ENCODE results near the gene SLC38A3. TPM values are rescaled to one million over a fixed set of nuclear protein-coding genes. Genes with fewer than 3 reads are reported as not detected.

The SLC38A3 gene
- total and polyA plus RNA-seq, 2 of the 8 experiments (the other 6 are each of a cell fraction or from before 2014, with no cell fraction given), result 1.2 to 3.7 TPM

GRCh38 chr3:50230104-50230793, 25.2 kb downstream of the SLC38A3 start:
- H3K27ac ChIP-seq (ENCODE audit: low read depth, low read length), result no peak overlapping the region
- 0 out of 2 replicates have a peak overlapping the region, but pooled peaks have one; percentile 50 for H2BK12ac ChIP-seq (ENCODE audit: low read depth, low read length)
- 0 out of 2 replicates have a peak overlapping the region, but pooled peaks have one; percentile 72 for H2BK20ac ChIP-seq (ENCODE audit: low read length)
- H3K4me2 ChIP-seq (ENCODE audit: insufficient read depth in 1 of 2, low read depth in 2 of 2, low read length in 2 of 2), result no peak overlapping the region
- FAIRE-seq (no peak), DNase-seq (ENCODE audit: low read depth in 1 of 2, low spot score in 2 of 2) (no peak)
- peaks cover 0 to 3% (median 1%) of the 10 kb centered on the region in 4 experiments; a peak in 4 of 7 replicates for H3K27me3 ChIP-seq (replicated peaks in 1 of 4; ENCODE audit: control insufficient read depth in 3 of 4, extremely low read depth in 1 of 4, insufficient read depth in 3 of 4, low read length in 3 of 4)
- WGBS, 2 experiments (ENCODE audit: extremely low coverage in 1 of 2, insufficient coverage in 1 of 2, insufficient read length in 1 of 2, insufficient replicate concordance in 2 of 2, low coverage in 1 of 2, low lambda C conversion rate in 2 of 2, missing lambda C conversion rate in 1 of 2), result 87% methylated on average over 8 of the region's 8 CpGs; no CpG with 5 or more reads in 1 of the 2 experiments
- no peak overlapping the region for H2BK120ac ChIP-seq (replicated peaks; ENCODE audit: low read depth, low read length)
- CTCF ChIA-PET (ENCODE audit: partially characterized antibody), result interaction anchor here (1.0 to 48.1 kb wide), 6 partner anchors 8 to 94 kb away, joined by 4 to 2149 read pairs (median 320); partner anchors contain the start of genes GNAI2, GNAT1, LSMEM2 and SEMA3B
- no peak overlapping the region for H3K4me3 ChIP-seq (ENCODE audit: extremely low read depth in 1 of 4, insufficient read depth in 2 of 4, low read depth in 3 of 4, low read length in 4 of 4)
- no peak overlapping the region for H4K91ac ChIP-seq (replicated peaks; ENCODE audit: insufficient read length, low read length)
- H2BK15ac ChIP-seq (ENCODE audit: low read length), result peak overlapping the region; percentile 46; the same call in 1 of the 2 replicates
- no peaks in the 10 kb centered on the region for H3K79me2 ChIP-seq (ENCODE audit: control insufficient read depth in 1 of 2, insufficient read depth in 2 of 2, low read length in 2 of 2)
- no peak overlapping the region for H3K14ac ChIP-seq (ENCODE audit: insufficient read length)
- H3K56ac ChIP-seq (replicated peaks; ENCODE audit: insufficient read length, low read depth, low read length), result no peak overlapping the region
- peak overlapping the region; percentile 16; the same call in 1 of the 2 replicates for H2BK5ac ChIP-seq (ENCODE audit: low read depth, low read length)
- no peak overlapping the region for H2AK5ac ChIP-seq (ENCODE audit: low read depth, low read length)
- H2AFZ ChIP-seq (ENCODE audit: low read length), result no peak overlapping the region
- peak overlapping the region; percentile 36; the same call in 1 of the 2 replicates for H4K8ac ChIP-seq (ENCODE audit: extremely low read depth, insufficient read depth, low read length)
- H4K20me1 ChIP-seq (replicated peaks in 1 of 2; ENCODE audit: control insufficient read depth in 1 of 2, insufficient read depth in 2 of 2, low read length in 2 of 2), result peaks cover 0 to 3% of the 10 kb centered on the region in 2 experiments
- no peaks in the 10 kb centered on the region for H3K9me3 ChIP-seq (ENCODE audit: insufficient read depth in 2 of 2, low read depth in 1 of 2, low read length in 1 of 2)
- no peak overlapping the region for H3K18ac ChIP-seq (ENCODE audit: extremely low read depth, low read length)
- TF ChIP-seq SIX5 (IDR thresholded peaks at IDR 0.05; ENCODE audit: low read depth, low read length) (no peak), BRCA1 (IDR thresholded peaks at IDR 0.05; ENCODE audit: low read depth, low read length) (no peak), CREB1 (IDR thresholded peaks at IDR 0.05) (no peak), EGR1 (IDR thresholded peaks at IDR 0.05; ENCODE audit: borderline replicate concordance, low read depth, low read length) (no peak), BCL11A (IDR thresholded peaks at IDR 0.05; ENCODE audit: low read depth in 2 of 2, low read length in 2 of 2) (no peak)
- no peak overlapping the region for H4K5ac ChIP-seq (ENCODE audit: insufficient read length, low read depth, low read length)
- H3K23ac ChIP-seq (ENCODE audit: insufficient read length), result no peak overlapping the region
- peaks cover 0 to 20% (median 8%) of the 10 kb centered on the region in 4 experiments; a peak in 6 of 7 replicates for H3K4me1 ChIP-seq (replicated peaks in 1 of 4; ENCODE audit: control insufficient read depth in 3 of 4, insufficient read depth in 4 of 4, low read length in 3 of 4)
- no peak overlapping the region for H3K4ac ChIP-seq (replicated peaks; ENCODE audit: insufficient read length, low read depth, low read length)
- POLR2A ChIA-PET (ENCODE audit: partially characterized antibody), result interaction anchor here (0.8 to 6.5 kb wide), 8 partner anchors 7 to 37 kb away, joined by 3 to 41 read pairs (median 4); partner anchors contain the start of gene GNAI2
- H3K23me2 ChIP-seq (ENCODE audit: low read depth, low read length), result peaks cover 13% of the 10 kb centered on the region; the same call in 1 of the 2 replicates
- no peaks in the 10 kb centered on the region for H3K36me3 ChIP-seq (ENCODE audit: control insufficient read depth in 2 of 4, insufficient read depth in 4 of 4, low read length in 3 of 4)
- peak overlapping the region in 1 of 4 experiments; percentile 28; a peak in 2 of 7 replicates for H3K9ac ChIP-seq (replicated peaks in 1 of 4; ENCODE audit: extremely low read depth in 1 of 4, low read depth in 3 of 4, low read length in 3 of 4)
- no peaks in the 10 kb centered on the region for H3K79me1 ChIP-seq (ENCODE audit: low read depth, low read length)

Measured in H1 (cell line).